Muscle of back (tissue), 11 donors: Measurements from ENCODE around the gene MEI1. TPM values are rescaled to one million over a fixed set of nuclear protein-coding genes. Genes with fewer than 3 reads are reported as not detected.

Experiments
- DNase-seq, 3 donors: peaks; one replicate each; pipeline versions ENCODE4 v3.0.0 to v3.0.0-alpha.2; 2013
- polyA plus RNA-seq, 10 donors: library from polyadenylated mRNA; unstranded; fragments of 120-200 nt; gene quantifications; one replicate each; pipeline ENCODE4 v1.2.1, GENCODE V29; 2013; ENCODE audit not compliant: insufficient read length in 10 of 10

MEI1 gene
- polyA plus RNA-seq, 10 donors: 0.54 to 3.1 (median 1.3) TPM

DNA sequence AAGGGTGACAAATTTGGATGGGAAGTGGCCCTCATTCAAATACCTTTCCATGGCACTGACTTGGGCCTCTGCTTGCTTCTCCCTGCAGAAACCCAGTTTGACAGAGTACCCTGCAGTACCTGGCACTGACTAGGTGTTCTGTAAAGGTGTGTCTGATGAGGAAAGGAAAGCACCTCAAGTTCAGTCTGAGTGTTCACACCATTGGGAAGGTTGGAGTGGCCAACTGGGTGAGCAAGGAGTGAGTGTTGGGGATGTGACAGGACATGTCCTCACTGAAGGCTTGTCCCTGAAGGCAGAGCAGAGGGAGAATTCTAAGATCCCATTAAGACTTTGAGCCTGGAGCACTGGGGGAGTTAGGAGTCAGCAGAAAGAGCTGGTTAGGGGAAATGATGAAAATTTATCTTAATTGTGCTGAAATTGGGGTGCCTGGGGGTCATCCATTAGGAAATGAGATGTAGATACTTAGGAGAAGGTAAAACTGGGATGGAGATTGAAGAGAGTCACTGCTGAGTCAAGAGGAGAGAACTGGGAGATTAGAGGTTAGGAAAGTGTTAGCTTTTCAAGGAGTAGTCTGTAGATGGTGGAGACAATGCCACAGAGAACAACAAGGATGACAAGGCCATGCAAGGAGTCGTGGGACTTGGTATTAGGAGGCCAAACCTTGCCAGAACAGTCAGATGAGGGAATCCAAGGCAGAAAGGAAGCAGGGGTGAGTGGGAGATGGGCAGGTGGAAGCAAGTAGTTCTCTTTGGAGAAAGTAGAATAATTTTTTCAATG lies 139.7 kb downstream of the MEI1 start:
- no peak for DNase-seq

DNA sequence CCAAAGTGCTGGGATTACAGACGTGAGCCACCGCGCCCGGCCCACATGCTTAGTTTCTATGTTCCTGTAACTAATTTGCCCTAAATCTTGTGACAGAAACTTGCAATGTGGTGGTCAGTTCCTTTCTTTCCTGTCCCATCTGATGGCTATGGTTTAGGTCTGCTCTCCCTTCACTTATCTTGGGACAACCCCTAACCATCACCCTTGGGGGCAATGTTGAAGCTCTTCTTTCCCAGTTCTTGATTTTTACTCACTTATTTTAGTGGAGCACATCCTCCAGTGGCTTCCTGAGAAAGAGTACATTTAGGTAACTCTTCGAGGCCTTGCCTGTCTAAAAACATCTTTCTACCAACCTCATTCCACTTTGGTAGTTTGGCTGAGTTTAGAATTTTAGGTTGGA lies 140.9 kb downstream of the MEI1 start:
- DNase-seq: no peak

DNA sequence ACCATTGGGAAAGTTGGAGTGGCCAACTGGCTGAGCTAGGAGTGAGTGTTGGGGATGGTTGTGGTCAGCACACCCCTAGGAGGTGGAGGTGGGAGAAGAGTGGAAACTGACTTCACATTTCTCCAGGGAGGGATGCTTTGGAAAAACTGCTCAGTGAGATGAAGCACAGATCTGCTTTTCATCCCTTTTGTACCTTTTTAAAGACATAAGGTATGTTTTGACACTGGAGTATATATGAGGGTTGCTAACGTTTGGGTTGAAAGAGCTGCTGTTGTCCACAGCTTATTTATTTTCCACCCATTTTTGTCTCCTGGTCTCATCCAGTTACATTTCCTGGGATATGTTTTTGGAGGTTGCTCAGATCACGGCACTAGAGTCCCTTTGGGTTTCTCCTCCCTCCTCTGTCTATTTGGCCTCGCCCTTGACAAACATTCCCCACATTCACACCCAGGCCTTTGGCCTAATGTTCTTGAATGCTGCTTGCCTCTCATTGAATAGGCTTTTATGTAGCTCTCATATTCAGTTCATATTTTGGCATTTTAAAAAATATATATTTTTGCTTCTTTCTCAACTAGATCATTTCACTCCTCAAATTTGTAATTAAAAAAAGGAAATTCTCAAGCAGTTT lies 141.9 kb downstream of the MEI1 start:
- no peak for DNase-seq

DNA sequence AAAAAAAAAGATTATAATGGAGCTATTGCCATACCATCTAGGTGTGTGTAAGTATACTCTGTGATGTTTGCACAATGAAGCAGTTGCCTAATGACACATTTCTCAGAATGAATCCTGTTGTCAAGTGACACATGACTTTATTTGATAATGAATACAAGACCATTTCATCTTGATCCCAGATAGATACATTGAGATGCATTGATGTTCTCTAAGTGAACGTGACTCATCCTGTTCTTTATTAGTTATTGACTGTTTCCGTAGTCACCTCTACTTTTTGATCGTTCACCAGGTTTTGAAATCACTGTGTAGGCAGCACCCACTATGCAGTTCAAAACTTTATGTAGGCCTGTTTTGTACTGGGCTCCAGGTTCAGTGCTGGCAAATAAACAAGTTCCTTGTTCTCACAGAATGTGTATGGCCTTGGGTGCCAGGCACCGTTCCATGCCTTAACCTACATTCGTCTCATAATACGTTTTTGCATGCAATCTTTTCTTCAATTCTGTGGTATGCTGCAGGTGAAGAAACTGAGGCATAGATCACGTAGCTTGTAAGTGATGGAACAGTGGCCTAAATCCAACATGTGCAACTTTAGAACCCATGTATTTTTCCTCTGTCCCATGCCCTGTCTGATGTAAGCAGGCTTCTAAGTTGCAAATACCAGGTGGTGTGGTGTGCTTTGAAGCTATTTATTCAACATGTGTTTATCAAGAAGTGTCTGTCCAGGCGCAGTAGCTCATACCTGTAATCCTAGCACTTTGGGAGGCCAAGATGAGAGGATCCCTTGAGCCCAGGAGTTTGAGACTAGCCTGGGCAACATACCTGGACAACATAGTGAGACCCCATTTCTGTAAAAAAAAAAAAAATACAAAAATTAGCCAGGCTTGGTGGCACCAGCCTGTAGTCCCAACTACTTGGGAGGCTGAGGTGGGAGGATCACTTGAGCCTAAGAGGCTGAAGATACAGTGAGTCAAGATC lies 144.0 kb downstream of the MEI1 start:
- DNase-seq: no peak

DNA sequence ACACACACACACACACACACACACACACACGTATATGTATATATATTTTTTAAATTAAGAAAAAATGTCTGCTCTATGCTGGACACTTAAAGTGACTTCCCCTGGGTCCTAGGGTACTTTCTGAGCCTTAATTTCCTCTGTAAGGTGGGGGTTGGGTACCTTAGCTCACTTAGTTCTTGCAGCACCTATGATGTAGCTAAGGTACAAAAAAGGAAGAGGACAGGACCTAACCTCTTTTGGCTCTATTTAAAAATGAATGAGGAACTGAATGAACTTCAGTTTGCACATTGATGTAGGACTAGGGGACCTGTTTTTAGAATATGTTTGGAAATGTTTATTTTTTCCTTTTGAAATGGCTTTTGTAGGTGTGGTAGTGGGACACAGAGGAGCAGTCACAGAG lies 144.7 kb downstream of the MEI1 start:
- no peak for DNase-seq

DNA sequence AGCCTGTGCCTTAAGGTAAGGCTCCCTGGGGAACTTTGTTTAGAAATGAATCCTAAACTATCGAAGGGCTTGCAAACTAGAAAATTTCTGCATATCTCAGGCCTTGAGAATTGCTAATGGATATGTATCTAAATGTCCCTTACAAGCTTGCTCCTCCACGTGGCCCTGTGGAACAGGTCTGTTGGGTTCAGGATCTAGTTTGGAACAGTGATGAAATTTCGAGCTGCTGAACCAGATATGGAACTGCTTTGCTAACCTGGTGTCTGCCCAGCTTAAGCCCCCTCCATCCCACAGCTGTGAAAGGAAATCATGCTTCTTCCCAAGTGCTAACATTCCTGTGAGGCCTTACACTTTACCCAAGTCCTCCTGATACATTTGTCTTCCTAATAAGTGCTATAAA lies 145.2 kb downstream of the MEI1 start:
- DNase-seq: no peak

DNA sequence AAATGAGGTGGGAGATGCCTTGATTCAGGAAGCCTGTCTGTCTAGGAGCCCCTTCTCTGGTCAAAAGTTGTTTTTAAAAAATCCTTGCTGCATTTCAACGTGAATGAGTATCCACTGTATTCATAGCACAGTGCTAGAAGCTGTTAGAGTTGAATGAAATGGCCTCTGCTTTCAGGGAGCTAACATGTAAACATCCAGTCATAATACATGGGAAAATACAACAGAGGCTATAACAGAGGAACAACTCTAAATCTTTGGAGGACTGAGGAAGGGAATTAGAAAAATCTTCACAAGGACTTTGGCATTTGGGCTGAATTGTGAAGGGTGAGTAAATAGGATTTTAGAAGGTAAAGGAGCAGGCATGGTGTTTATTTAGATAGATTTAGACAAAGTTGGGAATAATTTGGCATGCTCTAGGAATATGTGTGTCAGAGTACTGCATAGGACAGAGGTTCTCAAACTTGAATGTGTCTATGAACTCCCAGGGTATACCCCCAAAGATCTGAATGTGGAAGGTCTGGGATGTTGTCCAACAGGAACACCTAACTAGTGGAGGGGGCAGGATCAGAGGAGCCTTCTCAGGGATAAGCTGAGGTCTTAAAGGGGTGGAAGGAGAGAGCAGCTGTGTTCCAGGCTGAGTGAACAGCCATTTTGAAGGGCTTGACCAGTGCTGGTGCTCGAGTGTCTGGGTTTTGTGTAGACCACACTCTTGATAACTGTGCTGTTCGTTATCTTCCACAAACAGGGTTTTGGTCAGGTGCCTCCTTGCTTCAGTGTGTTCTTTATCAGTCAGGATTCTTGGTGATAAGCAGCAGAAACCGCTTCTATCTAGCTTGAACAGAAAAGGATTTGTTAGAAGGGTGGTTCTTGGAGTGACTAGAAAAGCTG lies 146.3 kb downstream of the MEI1 start:
- DNase-seq: no peak

DNA sequence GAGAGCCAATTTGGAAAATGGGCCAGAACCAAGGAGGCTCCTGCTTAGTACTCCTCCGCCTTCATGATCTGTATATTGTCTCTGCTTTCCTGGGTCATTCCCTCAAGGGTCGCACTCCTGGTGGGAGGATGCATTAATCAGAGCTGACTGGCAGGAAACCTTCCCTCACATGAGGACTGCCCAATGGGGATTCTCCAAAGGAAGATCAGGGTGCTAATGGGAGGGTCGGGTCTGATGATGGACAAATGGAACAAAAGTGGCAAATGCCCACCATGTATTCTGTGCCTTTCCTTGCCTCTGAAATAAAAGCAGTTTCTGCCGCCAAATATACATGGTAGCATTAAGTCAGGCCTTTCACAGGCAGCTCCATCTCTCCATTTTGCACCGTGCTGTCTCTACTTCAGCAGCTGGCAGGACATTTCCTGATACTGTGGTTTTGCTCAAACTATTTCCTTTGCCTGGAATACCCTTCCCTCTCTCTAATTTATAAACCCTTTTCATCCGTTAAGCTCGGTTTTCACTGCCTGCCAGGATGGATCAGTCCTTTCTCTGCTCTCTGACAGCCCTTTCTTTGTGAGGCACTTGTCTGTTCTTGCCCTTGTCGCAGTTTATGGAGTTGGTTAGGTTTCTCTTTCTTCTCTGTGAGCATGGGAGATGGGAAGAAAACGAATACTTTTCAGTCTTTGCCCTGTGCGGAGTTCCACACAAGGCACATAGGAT lies 147.1 kb downstream of the MEI1 start:
- DNase-seq: no peak

DNA sequence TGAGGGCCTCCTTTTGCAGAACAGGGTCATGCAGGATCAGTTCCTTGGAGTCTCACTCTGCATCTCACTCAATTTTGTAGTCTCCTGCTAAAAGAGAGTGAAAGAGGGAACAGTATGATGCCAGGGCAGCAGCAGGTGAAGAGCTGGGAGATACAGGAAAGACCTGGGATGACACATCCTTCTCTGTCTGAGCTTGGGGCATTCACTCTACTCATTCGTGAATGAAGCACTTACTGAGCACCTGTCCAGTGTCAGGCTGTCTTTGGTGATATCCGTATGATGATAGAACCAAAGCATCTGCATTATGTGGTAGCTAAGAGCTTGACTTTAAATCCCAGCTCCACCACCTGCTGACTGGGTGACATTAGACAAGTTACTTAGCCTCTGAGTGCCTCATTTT lies 148.0 kb downstream of the MEI1 start:
- DNase-seq: no peak

DNA sequence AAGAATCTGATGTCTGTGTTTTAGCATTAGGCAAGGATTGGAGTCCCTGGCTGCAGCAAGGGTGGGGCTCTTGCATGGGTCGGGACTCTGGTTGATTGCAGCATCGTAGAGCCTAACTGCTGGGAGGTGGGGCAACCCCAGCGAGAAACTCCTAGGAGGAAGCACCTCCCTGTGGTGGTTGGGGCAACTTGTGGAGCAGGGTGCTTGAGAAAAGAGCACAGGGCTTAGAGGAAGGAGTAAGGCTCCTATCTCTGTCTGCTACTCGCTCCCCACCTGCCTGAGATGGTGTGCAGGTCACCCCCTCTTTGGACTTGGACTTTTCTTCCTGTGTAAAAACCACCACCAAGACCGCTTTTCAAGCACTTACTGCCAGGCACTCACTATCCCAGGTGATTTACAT lies 149.2 kb downstream of the MEI1 start:
- no peak for DNase-seq

Other genes starting within 250 kb of the MEI1 start
- 10 to 100 TPM; 29.1 to 45.8 (median 38.8) TPM for gene PHF5A, start 230.8 kb upstream of the MEI1 start, polyA plus RNA-seq
- 100 to 1,000 TPM in 7 of 10 donors, 10 to 100 TPM in 3; 82.7 to 111 (median 106) TPM for gene ACO2, start 230.4 kb upstream of the MEI1 start, polyA plus RNA-seq
- 10 to 100 TPM; 16.1 to 27.5 (median 22.1) TPM for gene POLR3H, start 155.0 kb upstream of the MEI1 start, polyA plus RNA-seq
- 1 to 10 TPM; 2.4 to 5.8 (median 4.2) TPM for gene CSDC2, start 138.5 kb upstream of the MEI1 start, polyA plus RNA-seq
- 10 to 100 TPM; 19.5 to 28.8 (median 23.6) TPM for gene PMM1, start 109.7 kb upstream of the MEI1 start, polyA plus RNA-seq
- 10 to 100 TPM; 16.4 to 29.0 (median 20.6) TPM for gene DESI1, start 78.5 kb upstream of the MEI1 start, polyA plus RNA-seq
- gene XRCC6, start 78.2 kb upstream of the MEI1 start, polyA plus RNA-seq: 100 to 1,000 TPM; 193 to 254 (median 220) TPM
- 100 to 1,000 TPM in 8 of 10 donors, 10 to 100 TPM in 2; 93.9 to 128 (median 111) TPM for gene SNU13, start 10.6 kb upstream of the MEI1 start, polyA plus RNA-seq
- gene CCDC134, start 101.2 kb downstream of the MEI1 start, polyA plus RNA-seq: 10 to 100 TPM in 1 of 10 donors, 1 to 10 TPM in 9; 7.1 to 10.6 (median 8.5) TPM
- 100 to 1,000 TPM in 1 of 10 donors, 10 to 100 TPM in 9; 60.8 to 102 (median 78.3) TPM for gene SREBF2, start 133.6 kb downstream of the MEI1 start, polyA plus RNA-seq
- under 1 TPM in 3 of 10 donors, not detected in 7; 0.12 to 0.28 (median 0.14) TPM for gene SHISA8, start 215.6 kb downstream of the MEI1 start, polyA plus RNA-seq
- 1 to 10 TPM in 8 of 10 donors, under 1 TPM in 2; 0.70 to 2.3 (median 1.4) TPM for gene TNFRSF13C, start 227.3 kb downstream of the MEI1 start, polyA plus RNA-seq
- 1 to 10 TPM; 4.3 to 9.7 (median 6.0) TPM for gene CENPM, start 247.6 kb downstream of the MEI1 start, polyA plus RNA-seq